Suprapubic skin (tissue), 4 donors: ENCODE results near the gene BCL2A1. TPM values are rescaled to one million over a fixed set of nuclear protein-coding genes. Genes with fewer than 3 reads are reported as not detected.

Experiments
- DNase-seq, 2 donors: peaks; one replicate each; pipeline ENCODE4 v3.0.0-alpha.2; 2019; ENCODE audit warnings: low spot score in 2 of 2
- H3K27ac ChIP-seq: fragments of 200-600 bp; sonication (generic); one replicate; pipeline ENCODE4 v1.5.1; 2019
- H3K27me3 ChIP-seq: fragments of 200-600 bp; sonication (generic); one replicate; pipeline ENCODE4 v1.5.1; 2019
- H3K36me3 ChIP-seq: fragments of 200-600 bp; sonication (generic); one replicate; pipeline ENCODE4 v1.5.1; 2019
- H3K4me1 ChIP-seq: fragments of 200-600 bp; sonication (generic); one replicate; pipeline ENCODE4 v1.5.1; 2019
- H3K4me3 ChIP-seq: fragments of 200-600 bp; sonication (generic); one replicate; pipeline ENCODE4 v1.5.1; 2019; ENCODE audit warnings: mild to moderate bottlenecking
- H3K9me3 ChIP-seq: fragments of 200-600 bp; sonication (generic); one replicate; pipeline ENCODE4 v1.5.1; 2019
- CTCF ChIP-seq, 2 donors: fragments of 200-600 bp in 1 of 2; fragments of 450-650 bp in 1 of 2; sonication (generic) in 1 of 2; IDR thresholded peaks; one replicate each; pipeline ENCODE4 v1.5.1; 2016 to 2019; ENCODE audit warnings: antibody characterized with exemption in 2 of 2, mild to moderate bottlenecking in 1 of 2, moderate library complexity in 1 of 2
- EP300 ChIP-seq: sonication (generic); formaldehyde crosslinking; IDR thresholded peaks from one replicate; pipeline ENCODE4 v1.6.1; 2017; ENCODE audit warnings: antibody characterized with exemption
- POLR2A ChIP-seq, 2 donors: fragments of 450-650 bp; IDR thresholded peaks; one replicate each; pipeline ENCODE4 v1.6.1; 2017; ENCODE audit warnings: antibody characterized with exemption in 2 of 2, mild to moderate bottlenecking in 2 of 2, moderate library complexity in 2 of 2
- POLR2AphosphoS5 ChIP-seq, 3 donors: sonication (generic); formaldehyde crosslinking; IDR thresholded peaks; one replicate each; pipeline ENCODE4 v1.6.1; 2017; ENCODE audit warnings: antibody characterized with exemption in 3 of 3
- total RNA-seq, 4 donors: library from RNA; depleted of rRNA; stranded (reverse); fragments of >200 nt; gene quantifications; one replicate each; pipeline ENCODE4 v1.1.0, GENCODE V29; 2016

Gene BCL2A1
- total RNA-seq, 4 donors from 2014 or later: 0.64 to 2.6 (median 0.92) TPM

GRCh38 chr15:79914728-79915127, 56.3 kb downstream of the BCL2A1 start:
- Histone ChIP-seq H3K9me3 (peaks cover 50% of the 10 kb centered on the region), H3K4me1 (no peaks in the 10 kb centered on the region), H3K4me3 (no peak overlapping the region), H3K27me3 (no peaks in the 10 kb centered on the region), H3K27ac (no peak overlapping the region), H3K36me3 (peaks cover 6% of the 10 kb centered on the region)
- no peak for DNase-seq
- TF ChIP-seq POLR2AphosphoS5 (IDR thresholded peaks at IDR 0.05) (no peak), EP300 (no peak), POLR2A (IDR thresholded peaks at IDR 0.05) (no peak), CTCF (IDR thresholded peaks at IDR 0.05) (no peak)

Other genes with a start within 250 kb of the BCL2A1 start
- gene MTHFS, start 74.2 kb downstream of the BCL2A1 start, total RNA-seq: 10 to 100 TPM in 3 of 4 donors, 1 to 10 TPM in 1; 4.3 to 10.9 (median 10.2) TPM
- gene ZFAND6, start 88.5 kb upstream of the BCL2A1 start, total RNA-seq: 100 to 1,000 TPM in 1 of 4 donors, 10 to 100 TPM in 3; 47.9 to 107 (median 80.9) TPM
- gene FAH, start 181.8 kb upstream of the BCL2A1 start, total RNA-seq: 10 to 100 TPM; 10.8 to 16.3 (median 12.1) TPM